SK-N-SH treated with all-trans-retinoic acid at 6 μM for 48 hours (cell line): ENCODE measurements around the gene FBXW2.

Experiments
- RARB ChIP-seq: fragments of 250-450 bp; sonication (Bioruptor Pico); IDR thresholded peaks from 2 replicates; pipeline ENCODE4 v1.8.0; 2021; ENCODE audit warnings: mild to moderate bottlenecking, moderate library complexity
- TCF4 ChIP-seq: fragments of 250-450 bp; sonication (Bioruptor Pico); IDR thresholded peaks from 2 replicates; pipeline ENCODE4 v1.8.0; 2021; ENCODE audit warnings: mild to moderate bottlenecking, moderate library complexity, borderline replicate concordance
- TOX ChIP-seq: fragments of 250-450 bp; sonication (Bioruptor Pico); IDR thresholded peaks from 2 replicates; pipeline ENCODE4 v1.8.0; 2021; ENCODE audit warnings: mild to moderate bottlenecking, moderate library complexity, borderline replicate concordance
- ZFP30 ChIP-seq: fragments of 450-650 bp; formaldehyde crosslinking; IDR thresholded peaks from 2 replicates; pipeline ENCODE4 v1.5.0; 2022; ENCODE audit warnings: mild to moderate bottlenecking, moderate library complexity
- ZNF565 ChIP-seq: fragments of 450-650 bp; formaldehyde crosslinking; conservative IDR thresholded peaks from 2 replicates; pipeline ENCODE4 v1.5.0; 2020; ENCODE audit warnings: low read depth, mild to moderate bottlenecking, moderate library complexity
- TF ChIP-seq, protein P1 (sequence below): fragments of 250-450 bp; sonication (Bioruptor Pico); IDR thresholded peaks from 2 replicates; pipeline ENCODE4 v1.8.0; 2020; ENCODE audit warnings: mild to moderate bottlenecking, moderate library complexity, borderline replicate concordance
- TF ChIP-seq, protein P2 (sequence below): fragments of 250-450 bp; sonication (Bioruptor Pico); IDR thresholded peaks from 2 replicates; pipeline ENCODE4 v1.5.1; 2021; ENCODE audit warnings: mild to moderate bottlenecking, moderate library complexity

DNA sequence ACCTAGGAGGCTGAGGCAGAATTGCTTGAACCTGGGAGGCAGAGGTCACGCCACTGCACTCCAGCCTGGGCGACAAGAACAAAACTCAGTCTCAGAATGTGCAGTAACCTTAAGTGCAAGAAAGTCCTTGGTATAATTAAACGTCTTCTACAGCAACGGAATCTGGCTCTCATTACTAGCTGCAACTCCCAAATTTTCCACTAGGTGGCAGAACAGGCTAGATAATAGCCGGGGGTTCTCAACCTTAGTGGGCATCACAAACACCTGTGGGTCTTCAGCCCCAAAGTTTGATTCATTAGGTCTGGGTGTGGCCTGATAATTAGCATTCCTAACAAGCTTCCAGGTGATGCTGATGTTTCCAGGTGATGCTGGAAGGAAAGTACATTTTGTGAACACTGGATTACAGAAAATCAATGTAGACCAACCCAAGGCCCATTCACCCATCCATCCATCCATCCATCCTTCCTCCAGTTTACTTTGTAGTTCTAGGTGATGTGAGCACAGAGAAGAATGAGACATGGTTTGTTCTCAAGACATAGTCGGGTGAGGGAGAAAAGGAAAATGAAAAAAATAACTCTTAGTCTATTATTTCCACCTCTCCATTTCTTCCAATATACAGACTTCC lies 37.3 kb downstream of the FBXW2 start:
- no peak for TF ChIP-seq ZNF565 (CRISPR knock-in tag)
- no peak for TF ChIP-seq ZFP30 (CRISPR knock-in tag)
- TF ChIP-seq, protein P1, sequence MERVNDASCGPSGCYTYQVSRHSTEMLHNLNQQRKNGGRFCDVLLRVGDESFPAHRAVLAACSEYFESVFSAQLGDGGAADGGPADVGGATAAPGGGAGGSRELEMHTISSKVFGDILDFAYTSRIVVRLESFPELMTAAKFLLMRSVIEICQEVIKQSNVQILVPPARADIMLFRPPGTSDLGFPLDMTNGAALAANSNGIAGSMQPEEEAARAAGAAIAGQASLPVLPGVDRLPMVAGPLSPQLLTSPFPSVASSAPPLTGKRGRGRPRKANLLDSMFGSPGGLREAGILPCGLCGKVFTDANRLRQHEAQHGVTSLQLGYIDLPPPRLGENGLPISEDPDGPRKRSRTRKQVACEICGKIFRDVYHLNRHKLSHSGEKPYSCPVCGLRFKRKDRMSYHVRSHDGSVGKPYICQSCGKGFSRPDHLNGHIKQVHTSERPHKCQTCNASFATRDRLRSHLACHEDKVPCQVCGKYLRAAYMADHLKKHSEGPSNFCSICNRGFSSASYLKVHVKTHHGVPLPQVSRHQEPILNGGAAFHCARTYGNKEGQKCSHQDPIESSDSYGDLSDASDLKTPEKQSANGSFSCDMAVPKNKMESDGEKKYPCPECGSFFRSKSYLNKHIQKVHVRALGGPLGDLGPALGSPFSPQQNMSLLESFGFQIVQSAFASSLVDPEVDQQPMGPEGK (CRISPR knock-in tag) = no peak
- TF ChIP-seq TCF4 (CRISPR knock-in tag) = no peak
- no peak for TF ChIP-seq RARB (CRISPR knock-in tag)
- TF ChIP-seq, protein P2, sequence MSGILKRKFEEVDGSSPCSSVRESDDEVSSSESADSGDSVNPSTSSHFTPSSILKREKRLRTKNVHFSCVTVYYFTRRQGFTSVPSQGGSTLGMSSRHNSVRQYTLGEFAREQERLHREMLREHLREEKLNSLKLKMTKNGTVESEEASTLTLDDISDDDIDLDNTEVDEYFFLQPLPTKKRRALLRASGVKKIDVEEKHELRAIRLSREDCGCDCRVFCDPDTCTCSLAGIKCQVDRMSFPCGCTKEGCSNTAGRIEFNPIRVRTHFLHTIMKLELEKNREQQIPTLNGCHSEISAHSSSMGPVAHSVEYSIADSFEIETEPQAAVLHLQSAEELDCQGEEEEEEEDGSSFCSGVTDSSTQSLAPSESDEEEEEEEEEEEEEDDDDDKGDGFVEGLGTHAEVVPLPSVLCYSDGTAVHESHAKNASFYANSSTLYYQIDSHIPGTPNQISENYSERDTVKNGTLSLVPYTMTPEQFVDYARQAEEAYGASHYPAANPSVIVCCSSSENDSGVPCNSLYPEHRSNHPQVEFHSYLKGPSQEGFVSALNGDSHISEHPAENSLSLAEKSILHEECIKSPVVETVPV (CRISPR knock-in tag) = no peak
- TF ChIP-seq TOX (CRISPR knock-in tag) = no peak
